GM19351 (cell line): ENCODE data around the gene RIPOR2.
"Not testable (repeated sequence)": the region's sequence is repeated elsewhere in the genome, so short reads cannot be mapped to it uniquely, and the experiment has no call there.

ENCODE experiments used
- ATAC-seq: cut with Tn5 transposase; IDR thresholded peaks from one replicate; pipeline ENCODE4 v1.9.1; 2021; ENCODE audit warnings: mild to moderate bottlenecking, moderate library complexity; ENCODE audit not compliant: unreplicated experiment

The RIPOR2 gene

GRCh38 chr6:24880451-24880850, 55.3 kb downstream of the RIPOR2 start:
- no peak for ATAC-seq

- ATAC-seq = no peak
These were observed 56.4 kb downstream of the RIPOR2 start for GRCh38 chr6:24879351-24879750.

- not testable (repeated sequence) for ATAC-seq
These were observed 58.0 kb downstream of the RIPOR2 start for GRCh38 chr6:24877747-24878146.

GRCh38 chr6:24876499-24877465, 59.0 kb downstream of the RIPOR2 start:
- no peak for ATAC-seq

- no peak for ATAC-seq
These were observed 60.2 kb downstream of the RIPOR2 start for GRCh38 chr6:24875534-24875901.

- no peak for ATAC-seq
These were observed 60.8 kb downstream of the RIPOR2 start for GRCh38 chr6:24874776-24875533.

- ATAC-seq = no peak
These were observed 61.6 kb downstream of the RIPOR2 start for GRCh38 chr6:24874128-24874527.

- ATAC-seq = no peak
These were observed 63.0 kb downstream of the RIPOR2 start for GRCh38 chr6:24872779-24873178.

- no peak for ATAC-seq
These were observed 67.0 kb downstream of the RIPOR2 start for GRCh38 chr6:24868765-24869164.

- no peak for ATAC-seq
These were observed 68.6 kb downstream of the RIPOR2 start for GRCh38 chr6:24867104-24867703.

- ATAC-seq = no peak
These were observed 70.6 kb downstream of the RIPOR2 start for GRCh38 chr6:24865161-24865560.

GRCh38 chr6:24864343-24864742, 71.4 kb downstream of the RIPOR2 start:
- no peak for ATAC-seq

- ATAC-seq = peak; percentile 77
These were observed 73.8 kb downstream of the RIPOR2 start for GRCh38 chr6:24861934-24862333.

GRCh38 chr6:24859608-24860200, 76.1 kb downstream of the RIPOR2 start:
- no peak for ATAC-seq

GRCh38 chr6:24859132-24859531, 76.6 kb downstream of the RIPOR2 start:
- ATAC-seq = no peak

GRCh38 chr6:24858177-24858653, 77.5 kb downstream of the RIPOR2 start:
- peak; percentile 59 for ATAC-seq

- no peak for ATAC-seq
These were observed 78.7 kb downstream of the RIPOR2 start for GRCh38 chr6:24856901-24857670.

- no peak for ATAC-seq
These were observed 79.5 kb downstream of the RIPOR2 start for GRCh38 chr6:24856246-24856599.

- no peak for ATAC-seq
These were observed 80.1 kb downstream of the RIPOR2 start for GRCh38 chr6:24855395-24856245.
